Measurements from ENCODE around the gene PAFAH1B2.

The PAFAH1B2 gene

DNA sequence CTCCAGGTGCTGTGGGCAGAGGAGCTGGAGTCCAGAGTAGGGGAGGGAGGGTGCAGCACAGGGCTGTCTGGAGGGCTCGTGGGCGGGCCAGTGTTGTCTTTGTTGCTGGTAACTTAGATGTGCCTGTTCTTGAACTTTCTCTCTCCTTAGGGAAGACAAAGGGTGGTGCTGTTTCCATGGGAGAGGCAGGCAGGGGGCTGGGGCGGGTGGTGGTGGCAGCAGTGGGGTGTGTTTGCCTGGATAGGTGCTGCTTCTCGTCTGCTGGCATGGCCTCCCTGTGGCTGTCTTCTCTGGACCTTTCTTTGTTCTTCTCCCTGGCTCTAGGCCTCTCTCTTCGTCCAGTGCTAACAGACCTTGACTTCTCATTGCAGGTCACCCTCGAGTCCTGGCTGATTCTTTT, 42.9 kb downstream of the PAFAH1B2 start:
- TF ChIP-seq Cebpa-rat (IDR thresholded peaks at IDR 0.05) = no peak
- H4K20me1 ChIP-seq = no peaks in the 10 kb centered on the region
- peak overlapping the region; percentile 88 for H3K4me2 ChIP-seq
- peaks cover 58% of the 10 kb centered on the region for H3K4me1 ChIP-seq
- H3K9ac ChIP-seq = no peak overlapping the region
- no peak overlapping the region for H3K4me3 ChIP-seq
- no peaks in the 10 kb centered on the region for H3K9me3 ChIP-seq
- no peaks in the 10 kb centered on the region for H3K27me3 ChIP-seq
- H3K36me3 ChIP-seq = peaks cover 18% of the 10 kb centered on the region; the same call in 1 of the 2 replicates
- H3K27ac ChIP-seq = peak overlapping the region; percentile 55; the same call in 1 of the 2 replicates

DNA sequence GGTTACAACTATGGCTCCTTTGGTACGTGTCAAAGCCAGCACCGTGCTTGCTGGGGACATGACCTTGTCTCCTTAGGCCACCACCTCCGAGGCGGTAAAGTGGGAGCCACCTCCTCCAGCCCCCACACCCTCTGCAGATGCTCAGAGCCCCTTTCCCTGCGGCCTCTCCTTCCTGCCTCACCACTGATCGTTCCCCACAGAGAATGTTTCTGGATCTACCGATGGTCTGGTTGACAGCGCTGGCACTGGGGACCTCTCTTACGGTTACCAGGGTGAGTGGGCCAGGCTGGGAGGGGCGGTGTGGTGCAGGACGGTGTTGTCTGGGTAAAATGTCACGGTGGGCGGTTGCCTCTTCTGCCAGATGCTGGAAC, 43.3 kb downstream of the PAFAH1B2 start:
- Histone ChIP-seq H3K27me3 (no peaks in the 10 kb centered on the region), H3K9ac (peak overlapping the region; percentile 29; the same call in 1 of the 2 replicates), H3K4me1 (peaks cover 59% of the 10 kb centered on the region), H3K4me3 (no peak overlapping the region), H4K20me1 (no peaks in the 10 kb centered on the region), H3K4me2 (peak overlapping the region; percentile 88), H3K27ac (peak overlapping the region; percentile 55; the same call in 1 of the 2 replicates), H3K36me3 (peaks cover 18% of the 10 kb centered on the region; the same call in 1 of the 2 replicates), H3K9me3 (no peaks in the 10 kb centered on the region)
- TF ChIP-seq Cebpa-rat (IDR thresholded peaks at IDR 0.05) = no peak

DNA sequence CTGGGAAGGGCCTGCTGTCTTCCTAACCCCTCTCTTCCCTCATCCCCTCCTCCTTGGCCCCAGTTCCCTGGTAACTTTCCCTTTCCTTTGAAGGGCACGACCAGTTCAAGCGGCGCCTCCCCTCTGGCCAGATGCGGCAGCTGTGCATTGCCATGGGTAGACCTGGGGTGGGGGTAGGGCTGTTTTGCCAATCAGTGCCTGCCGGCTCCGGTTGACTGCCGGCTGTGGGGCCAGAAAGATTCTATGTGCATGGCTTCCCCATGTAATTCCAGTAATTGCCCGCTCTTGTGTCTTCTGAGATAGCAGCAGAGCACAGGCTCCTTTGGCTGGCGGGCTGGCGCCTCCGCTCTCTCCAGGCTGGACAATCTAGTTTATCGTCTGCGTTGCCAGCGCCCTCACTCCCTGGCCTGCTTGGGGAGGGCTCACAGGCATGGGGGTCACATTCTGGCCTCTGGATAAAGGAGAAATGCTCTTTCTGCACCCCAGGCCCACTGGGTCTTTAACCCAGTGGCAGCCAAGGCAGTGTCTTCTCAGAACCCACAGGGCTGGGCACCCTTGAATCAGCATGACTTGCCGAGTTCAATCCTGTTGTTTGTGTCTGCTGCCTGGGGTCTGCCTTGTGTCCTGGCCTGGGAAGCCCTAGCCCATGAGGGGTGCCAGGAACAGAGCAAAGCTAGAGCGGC, 43.9 kb downstream of the PAFAH1B2 start:
- Histone ChIP-seq H3K4me3 (no peak overlapping the region), H3K36me3 (peaks cover 18% of the 10 kb centered on the region; the same call in 1 of the 2 replicates), H3K4me1 (peaks cover 64% of the 10 kb centered on the region), H3K27ac (peak overlapping the region; percentile 55; the same call in 1 of the 2 replicates), H3K9ac (peak overlapping the region; percentile 29; the same call in 1 of the 2 replicates), H3K27me3 (no peaks in the 10 kb centered on the region), H3K9me3 (no peaks in the 10 kb centered on the region), H4K20me1 (no peaks in the 10 kb centered on the region), H3K4me2 (peak overlapping the region; percentile 88)
- no peak for TF ChIP-seq Cebpa-rat (IDR thresholded peaks at IDR 0.05)

DNA sequence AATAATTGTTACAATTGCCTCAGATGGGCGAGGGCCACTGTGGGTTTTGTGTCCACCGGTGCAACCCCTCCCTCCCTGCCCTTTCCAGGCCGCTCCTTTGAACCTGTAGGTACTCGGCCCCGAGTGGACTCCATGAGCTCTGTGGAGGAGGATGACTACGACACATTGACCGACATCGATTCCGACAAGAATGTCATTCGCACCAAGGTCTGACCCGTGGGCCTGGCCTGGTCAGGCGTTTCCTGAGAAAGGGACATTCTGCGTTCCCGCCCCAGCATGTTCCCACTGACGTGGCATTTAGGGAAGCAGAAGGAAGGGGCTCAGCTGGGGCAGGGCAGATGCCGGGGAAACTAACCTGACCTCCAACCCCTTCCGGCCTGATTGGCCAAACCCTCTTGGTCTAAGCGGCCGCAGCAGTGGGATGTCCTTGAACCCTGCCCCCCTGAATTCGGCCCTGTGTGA, 44.6 kb downstream of the PAFAH1B2 start:
- Histone ChIP-seq H3K27ac (no peak overlapping the region), H3K4me3 (no peak overlapping the region), H3K36me3 (peaks cover 23% of the 10 kb centered on the region; the same call in 1 of the 2 replicates), H3K9ac (no peak overlapping the region), H3K9me3 (no peaks in the 10 kb centered on the region), H4K20me1 (no peaks in the 10 kb centered on the region), H3K27me3 (no peaks in the 10 kb centered on the region), H3K4me1 (peaks cover 66% of the 10 kb centered on the region), H3K4me2 (peak overlapping the region; percentile 88)
- no peak for TF ChIP-seq Cebpa-rat (IDR thresholded peaks at IDR 0.05)

DNA sequence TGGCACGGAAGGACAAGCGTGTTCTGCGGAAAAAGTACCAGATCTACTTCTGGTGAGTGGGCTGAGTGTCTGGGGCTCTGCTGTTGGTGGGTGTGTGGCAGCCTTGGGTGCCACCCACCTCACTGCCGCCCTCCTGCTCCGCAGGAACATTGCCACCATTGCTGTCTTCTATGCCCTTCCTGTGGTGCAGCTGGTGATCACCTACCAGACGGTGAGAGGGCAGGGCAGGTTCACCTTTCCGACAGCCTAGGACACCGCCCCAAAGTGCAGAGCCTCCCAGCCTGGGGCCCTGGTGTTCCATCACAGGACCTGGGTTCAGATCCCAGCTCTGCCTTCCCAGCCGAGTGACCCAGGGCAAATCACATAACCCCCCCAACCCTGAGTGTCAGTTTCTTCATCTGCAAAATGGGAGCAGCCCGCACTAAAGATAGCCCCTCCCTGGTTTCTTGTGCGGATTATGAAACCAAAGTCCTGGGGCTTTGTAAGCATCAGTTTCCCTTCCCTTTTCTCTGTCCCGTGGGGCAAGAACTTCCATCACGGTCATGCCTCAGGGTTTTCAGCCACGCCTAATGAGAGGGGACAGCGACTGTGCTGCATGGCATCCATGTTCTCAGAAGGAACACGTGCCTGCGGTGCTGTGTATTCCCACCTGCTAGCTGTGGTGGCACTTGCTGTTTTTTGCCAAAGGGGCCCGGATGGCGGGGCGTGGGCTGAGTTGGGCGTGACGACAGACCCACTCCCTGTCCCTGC, 45.3 kb downstream of the PAFAH1B2 start:
- Histone ChIP-seq H3K27ac (peak overlapping the region; percentile 83), H3K4me2 (peak overlapping the region; percentile 88), H3K27me3 (no peaks in the 10 kb centered on the region), H3K9ac (peak overlapping the region; percentile 56), H3K4me3 (no peak overlapping the region), H3K36me3 (peaks cover 23% of the 10 kb centered on the region; the same call in 1 of the 2 replicates), H4K20me1 (no peaks in the 10 kb centered on the region), H3K9me3 (no peaks in the 10 kb centered on the region), H3K4me1 (peaks cover 66% of the 10 kb centered on the region)
- TF ChIP-seq Cebpa-rat (IDR thresholded peaks at IDR 0.05) = no peak

DNA sequence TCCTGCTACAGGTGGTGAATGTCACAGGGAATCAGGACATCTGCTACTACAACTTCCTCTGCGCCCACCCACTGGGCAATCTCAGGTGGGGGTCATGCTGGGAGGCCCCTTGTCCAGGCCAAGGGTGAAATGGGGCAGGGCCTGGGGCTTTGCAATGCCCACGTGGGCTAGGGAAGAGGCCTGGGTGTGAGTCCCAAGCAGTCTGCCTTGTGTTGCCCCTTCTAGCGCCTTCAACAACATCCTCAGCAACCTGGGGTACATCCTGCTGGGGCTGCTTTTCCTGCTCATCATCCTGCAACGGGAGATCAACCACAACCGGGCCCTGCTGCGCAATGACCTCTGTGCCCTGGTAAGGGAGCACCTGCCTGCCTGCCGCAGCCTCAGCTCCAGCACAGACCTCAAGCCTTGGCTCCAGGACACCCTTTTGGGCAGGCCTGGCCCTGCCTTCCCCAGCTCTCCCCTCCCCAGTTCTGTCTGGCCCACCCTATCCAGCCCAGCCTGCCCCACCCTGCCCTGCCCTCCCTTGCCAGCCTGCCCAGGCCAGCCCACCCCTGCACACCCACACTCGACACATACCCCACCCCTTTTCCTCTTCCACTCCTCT, 46.0 kb downstream of the PAFAH1B2 start:
- Histone ChIP-seq H3K9me3 (no peaks in the 10 kb centered on the region), H4K20me1 (no peaks in the 10 kb centered on the region), H3K4me1 (peaks cover 67% of the 10 kb centered on the region), H3K9ac (peak overlapping the region; percentile 56), H3K27me3 (no peaks in the 10 kb centered on the region), H3K36me3 (peaks cover 23% of the 10 kb centered on the region; the same call in 1 of the 2 replicates), H3K4me2 (peak overlapping the region; percentile 88), H3K27ac (peak overlapping the region; percentile 83), H3K4me3 (no peak overlapping the region)
- TF ChIP-seq Cebpa-rat (IDR thresholded peaks at IDR 0.05) = no peak

DNA sequence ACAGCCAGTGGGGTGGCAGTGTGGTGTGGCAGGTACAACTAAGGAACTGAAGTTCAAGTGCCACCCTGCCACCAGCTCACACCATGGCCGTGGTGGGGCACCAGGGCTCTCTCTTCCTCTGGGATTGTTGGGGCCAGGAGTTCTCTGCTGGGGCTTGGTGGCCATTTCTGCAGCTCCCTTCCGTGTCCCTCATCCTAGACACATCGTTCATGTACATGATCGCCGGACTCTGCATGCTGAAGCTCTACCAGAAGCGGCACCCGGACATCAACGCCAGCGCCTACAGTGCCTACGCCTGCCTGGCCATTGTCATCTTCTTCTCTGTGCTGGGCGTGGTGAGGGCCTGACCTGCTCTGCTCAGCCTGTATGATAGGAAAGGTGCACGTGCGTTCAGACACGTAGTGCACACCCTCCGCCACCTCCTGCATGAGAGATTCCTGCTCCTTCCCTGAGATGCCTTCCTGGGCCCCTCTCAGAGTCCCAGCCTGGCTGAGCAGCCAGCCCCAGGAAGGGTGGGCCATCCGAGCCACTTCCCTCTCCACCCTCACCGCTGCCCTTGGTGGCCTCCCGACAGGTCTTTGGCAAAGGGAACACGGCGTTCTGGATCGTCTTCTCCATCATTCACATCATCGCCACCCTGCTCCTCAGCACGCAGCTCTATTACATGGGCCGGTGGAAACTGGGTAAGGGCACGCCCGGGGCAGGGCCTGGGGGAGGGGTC, 47.8 kb downstream of the PAFAH1B2 start:
- Histone ChIP-seq H3K4me3 (no peak overlapping the region), H4K20me1 (no peaks in the 10 kb centered on the region), H3K27ac (no peak overlapping the region), H3K36me3 (peaks cover 35% of the 10 kb centered on the region; the same call in 1 of the 2 replicates), H3K27me3 (no peaks in the 10 kb centered on the region), H3K4me1 (peaks cover 62% of the 10 kb centered on the region), H3K9ac (no peak overlapping the region), H3K9me3 (no peaks in the 10 kb centered on the region), H3K4me2 (no peak overlapping the region)
- TF ChIP-seq Cebpa-rat (IDR thresholded peaks at IDR 0.05) = no peak

DNA sequence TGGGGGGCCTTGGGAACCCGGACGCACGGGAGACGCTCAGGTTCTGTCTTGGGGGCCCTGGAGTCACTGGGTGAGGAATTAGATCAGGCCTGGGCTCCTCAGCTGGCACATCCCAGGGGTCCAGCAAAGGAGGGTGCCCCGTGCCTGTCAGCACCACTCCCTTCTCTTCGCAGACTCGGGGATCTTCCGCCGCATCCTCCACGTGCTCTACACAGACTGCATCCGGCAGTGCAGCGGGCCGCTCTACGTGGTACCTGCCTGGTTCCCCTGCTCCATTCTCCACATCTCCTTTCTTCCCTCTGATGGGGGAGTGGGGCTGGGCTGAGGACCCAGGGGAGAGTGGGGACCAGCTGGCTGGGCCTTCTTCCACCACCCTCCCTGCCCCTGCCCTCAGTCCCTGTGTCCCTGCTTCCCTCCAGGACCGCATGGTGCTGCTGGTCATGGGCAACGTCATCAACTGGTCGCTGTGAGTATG, 48.4 kb downstream of the PAFAH1B2 start:
- no peak overlapping the region for H3K4me2 ChIP-seq
- no peak overlapping the region for H3K9ac ChIP-seq
- no peak overlapping the region for H3K4me3 ChIP-seq
- H3K9me3 ChIP-seq = no peaks in the 10 kb centered on the region
- H4K20me1 ChIP-seq = no peaks in the 10 kb centered on the region
- H3K27me3 ChIP-seq = no peaks in the 10 kb centered on the region
- no peak for TF ChIP-seq Cebpa-rat (IDR thresholded peaks at IDR 0.05)
- H3K27ac ChIP-seq = peak overlapping the region; percentile 30; the same call in 1 of the 2 replicates
- H3K4me1 ChIP-seq = peaks cover 56% of the 10 kb centered on the region
- H3K36me3 ChIP-seq = peaks cover 39% of the 10 kb centered on the region; the same call in 1 of the 2 replicates

All from BLaER1 (cell line).